ENCODE results near the gene SH3RF3. TPM values are rescaled to one million over a fixed set of nuclear protein-coding genes. Genes with fewer than 3 reads are reported as not detected.

SH3RF3 gene
- total RNA-seq, 2 experiments from 2014 or later: 1.9 to 2.3 TPM

DNA sequence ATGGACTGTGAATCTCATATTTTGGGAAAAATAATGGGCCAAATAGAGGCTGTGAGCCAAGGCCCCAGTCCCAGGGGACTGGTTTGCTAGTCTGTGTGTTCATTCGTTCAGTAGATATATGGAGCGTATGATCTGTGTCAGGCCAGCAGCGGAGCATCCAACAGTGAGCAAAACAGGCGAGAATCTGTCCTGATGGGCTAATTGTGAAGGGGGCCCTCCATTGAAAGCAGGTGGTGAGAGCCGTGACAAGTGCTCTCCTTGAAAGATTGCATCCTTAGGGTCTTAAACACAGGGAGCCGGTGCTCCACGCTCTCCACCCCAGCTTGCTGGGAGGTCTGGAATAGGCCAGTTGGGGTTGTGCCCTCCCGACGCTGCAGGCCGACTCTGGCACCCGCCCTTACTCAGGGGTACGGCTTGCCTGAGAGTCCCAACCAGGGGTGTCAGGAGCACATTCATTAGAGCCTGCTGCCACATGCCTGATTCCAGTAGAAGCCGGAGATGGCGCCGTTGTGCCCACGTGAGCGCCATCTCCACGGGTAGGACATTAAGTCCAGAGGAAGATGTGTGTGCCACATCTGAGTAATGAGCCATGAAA is 213.3 kb downstream of the SH3RF3 start:
- Mint-ChIP-seq H3K4me1 (ENCODE audit: low read depth) (peaks cover 19% of the 10 kb centered on the region), H3K9me3 (no peaks in the 10 kb centered on the region), H3K27me3 (no peaks in the 10 kb centered on the region), H3K27ac (no peak overlapping the region), H3K36me3 (ENCODE audit: low read depth) (no peaks in the 10 kb centered on the region), H3K4me3 (no peak overlapping the region)
- ATAC-seq (no peak), DNase-seq (no peak)
- ChIA-PET CTCF (no interaction called here), POLR2A (no interaction called here)
- intact Hi-C loops (cut with micrococcal nuclease): no loop called here
- TF ChIP-seq, protein P1, sequence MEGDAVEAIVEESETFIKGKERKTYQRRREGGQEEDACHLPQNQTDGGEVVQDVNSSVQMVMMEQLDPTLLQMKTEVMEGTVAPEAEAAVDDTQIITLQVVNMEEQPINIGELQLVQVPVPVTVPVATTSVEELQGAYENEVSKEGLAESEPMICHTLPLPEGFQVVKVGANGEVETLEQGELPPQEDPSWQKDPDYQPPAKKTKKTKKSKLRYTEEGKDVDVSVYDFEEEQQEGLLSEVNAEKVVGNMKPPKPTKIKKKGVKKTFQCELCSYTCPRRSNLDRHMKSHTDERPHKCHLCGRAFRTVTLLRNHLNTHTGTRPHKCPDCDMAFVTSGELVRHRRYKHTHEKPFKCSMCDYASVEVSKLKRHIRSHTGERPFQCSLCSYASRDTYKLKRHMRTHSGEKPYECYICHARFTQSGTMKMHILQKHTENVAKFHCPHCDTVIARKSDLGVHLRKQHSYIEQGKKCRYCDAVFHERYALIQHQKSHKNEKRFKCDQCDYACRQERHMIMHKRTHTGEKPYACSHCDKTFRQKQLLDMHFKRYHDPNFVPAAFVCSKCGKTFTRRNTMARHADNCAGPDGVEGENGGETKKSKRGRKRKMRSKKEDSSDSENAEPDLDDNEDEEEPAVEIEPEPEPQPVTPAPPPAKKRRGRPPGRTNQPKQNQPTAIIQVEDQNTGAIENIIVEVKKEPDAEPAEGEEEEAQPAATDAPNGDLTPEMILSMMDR (IDR thresholded peaks at IDR 0.05): no peak

DNA sequence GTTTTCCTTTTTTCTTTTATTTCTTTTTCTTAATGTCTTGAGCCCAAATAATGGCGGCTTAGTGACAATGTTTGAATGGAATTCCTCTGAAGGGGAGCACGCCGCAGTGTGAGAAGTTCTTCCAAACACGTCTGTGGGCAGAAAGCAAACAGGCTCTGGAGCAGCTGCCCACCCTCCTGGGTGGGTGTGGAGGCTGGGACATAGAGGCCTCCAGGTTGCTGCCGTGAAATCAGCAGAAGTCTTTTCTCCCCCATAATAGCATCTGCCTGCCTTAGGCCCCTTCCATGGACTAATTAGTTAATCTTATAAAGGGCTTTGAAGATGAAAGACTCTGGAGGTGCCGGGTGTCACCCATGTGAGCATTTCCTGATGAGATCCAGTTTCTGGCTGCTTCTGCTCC is 213.9 kb downstream of the SH3RF3 start:
- DNase-seq: no peak
- Mint-ChIP-seq H3K4me3 (no peak overlapping the region), H3K4me1 (ENCODE audit: low read depth) (peaks cover 19% of the 10 kb centered on the region), H3K27me3 (no peaks in the 10 kb centered on the region), H3K9me3 (no peaks in the 10 kb centered on the region), H3K27ac (no peak overlapping the region), H3K36me3 (ENCODE audit: low read depth) (no peaks in the 10 kb centered on the region)
- intact Hi-C loops (cut with micrococcal nuclease): no loop called here
- ATAC-seq: no peak
- POLR2A ChIA-PET: no interaction called here
- CTCF ChIA-PET: no interaction called here
- TF ChIP-seq, protein P1 (IDR thresholded peaks at IDR 0.05): no peak

DNA sequence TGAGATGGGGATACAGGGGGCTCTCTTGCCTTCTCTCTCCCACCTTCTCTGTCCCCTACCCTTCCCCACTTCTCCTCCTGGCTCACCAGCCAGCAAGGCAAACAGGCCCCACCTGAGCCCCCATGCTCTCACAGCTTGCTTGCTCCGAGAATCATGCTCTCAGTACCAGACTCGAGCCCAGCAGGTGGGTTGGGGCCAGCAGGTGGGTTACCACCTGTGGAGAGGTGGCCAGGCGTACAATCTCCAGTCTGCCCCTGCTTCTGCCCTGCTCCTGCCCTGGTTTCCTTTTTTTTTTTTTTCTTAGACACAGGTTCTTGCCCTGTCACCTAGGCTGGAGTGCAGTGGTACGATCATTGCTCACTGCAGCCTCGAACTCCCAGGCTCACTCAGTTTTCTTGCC is 214.5 kb downstream of the SH3RF3 start:
- ATAC-seq: no peak
- no peak overlapping the region for H3K4me3 Mint-ChIP-seq
- no peak for DNase-seq
- intact Hi-C loops (cut with micrococcal nuclease): no loop called here
- peaks cover 24% of the 10 kb centered on the region for H3K4me1 Mint-ChIP-seq (ENCODE audit: low read depth)
- ChIA-PET POLR2A (no interaction called here), CTCF (no interaction called here)
- TF ChIP-seq, protein P1 (IDR thresholded peaks at IDR 0.05): no peak
- no peaks in the 10 kb centered on the region for H3K27me3 Mint-ChIP-seq
- no peaks in the 10 kb centered on the region for H3K36me3 Mint-ChIP-seq (ENCODE audit: low read depth)
- no peaks in the 10 kb centered on the region for H3K9me3 Mint-ChIP-seq
- no peak overlapping the region for H3K27ac Mint-ChIP-seq

DNA sequence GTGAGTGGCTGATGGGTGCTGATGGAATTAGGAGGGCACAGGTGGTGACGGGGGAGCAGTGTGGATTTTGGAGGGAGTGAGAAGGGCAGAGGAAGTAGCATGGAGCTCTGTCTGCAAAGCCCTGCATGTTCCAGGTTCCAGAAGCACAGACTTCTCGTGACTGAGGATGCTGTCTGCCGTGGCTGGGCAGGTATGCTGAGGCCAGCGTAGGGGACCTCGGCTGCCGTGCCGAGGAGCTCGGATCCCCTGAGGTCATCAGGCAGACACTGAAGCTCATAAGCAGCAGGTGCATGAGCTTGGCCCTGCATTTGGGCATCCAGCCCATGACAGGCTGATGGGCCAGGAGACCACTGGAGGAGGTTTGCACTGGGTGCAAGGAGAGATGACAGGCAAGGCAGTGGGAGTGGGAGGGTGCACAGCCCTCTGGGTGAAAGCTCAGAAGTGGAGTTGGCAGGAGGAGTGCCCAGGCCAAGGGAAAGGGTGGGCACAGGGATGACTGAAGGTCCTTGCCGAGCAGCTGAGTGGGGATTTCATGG is 215.3 kb downstream of the SH3RF3 start:
- H3K4me3 Mint-ChIP-seq: no peak overlapping the region
- H3K27me3 Mint-ChIP-seq: no peaks in the 10 kb centered on the region
- DNase-seq: no peak
- H3K4me1 Mint-ChIP-seq (ENCODE audit: low read depth): peaks cover 33% of the 10 kb centered on the region
- no peaks in the 10 kb centered on the region for H3K9me3 Mint-ChIP-seq
- no peaks in the 10 kb centered on the region for H3K36me3 Mint-ChIP-seq (ENCODE audit: low read depth)
- CTCF ChIA-PET: no interaction called here
- no peak for ATAC-seq
- TF ChIP-seq, protein P1 (IDR thresholded peaks at IDR 0.05): no peak
- intact Hi-C loops (cut with micrococcal nuclease): no loop called here
- POLR2A ChIA-PET: no interaction called here
- no peak overlapping the region for H3K27ac Mint-ChIP-seq

DNA sequence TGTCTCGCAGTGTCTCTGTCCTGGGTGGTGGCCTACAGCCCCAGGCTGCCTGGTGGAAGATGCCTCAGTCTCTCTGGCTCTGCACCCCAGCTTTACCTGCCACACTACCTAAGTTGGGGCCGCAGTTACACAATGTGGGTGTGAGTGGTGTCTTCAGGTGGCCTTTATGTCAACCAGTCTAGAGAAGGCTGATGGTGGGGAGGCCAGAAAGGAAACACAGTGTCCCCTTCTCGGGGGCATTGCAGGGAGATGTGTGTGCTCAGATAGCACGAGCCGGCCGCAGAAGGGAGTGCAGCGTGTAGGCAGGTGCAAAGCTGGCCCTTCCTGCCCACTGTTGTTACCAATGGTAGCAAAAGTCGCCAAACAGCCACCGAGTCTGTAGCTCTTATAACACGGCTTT is 216.1 kb downstream of the SH3RF3 start:
- no peak overlapping the region for H3K27ac Mint-ChIP-seq

More for the DNA sequence above, 216.1 kb downstream of the SH3RF3 start:
- ChIA-PET CTCF (no interaction called here), POLR2A (no interaction called here)
- ATAC-seq (no peak), DNase-seq (no peak)
- Mint-ChIP-seq H3K4me3 (no peak overlapping the region), H3K27me3 (no peaks in the 10 kb centered on the region), H3K4me1 (ENCODE audit: low read depth) (peaks cover 41% of the 10 kb centered on the region), H3K36me3 (ENCODE audit: low read depth) (no peaks in the 10 kb centered on the region), H3K9me3 (no peaks in the 10 kb centered on the region)
- TF ChIP-seq, protein P1 (IDR thresholded peaks at IDR 0.05): no peak
- intact Hi-C loops (cut with micrococcal nuclease): no loop called here

Measured in activated CD8-positive, alpha-beta T cell treated with anti-CD3 and anti-CD28 coated beads for 36 hours (primary cell).